GM06990 (cell line): ENCODE results near the gene ADGRG3.

Experiments
- DNase-seq: peaks from one replicate; pipeline ENCODE4 v3.0.0-alpha.2; 2011; ENCODE audit not compliant: insufficient read length; ENCODE audit errors: extremely low read depth
- H3K27me3 ChIP-seq: replicated peaks from 2 replicates; pipeline ENCODE4 v1.6.0; 2011; ENCODE audit warnings: low read length; ENCODE audit not compliant: control insufficient read depth, insufficient read depth
- H3K36me3 ChIP-seq: 2 replicates; pipeline ENCODE4 v1.5.1; 2011; ENCODE audit warnings: low read length; ENCODE audit not compliant: control insufficient read depth, insufficient read depth
- H3K4me3 ChIP-seq: replicated peaks from 2 replicates; pipeline ENCODE4 v1.5.1; 2011; ENCODE audit warnings: low read depth, mild to moderate bottlenecking, control low read depth, low read length
- TF ChIP-seq, protein P1 (sequence below): IDR thresholded peaks from 2 replicates; pipeline ENCODE4 v1.5.1; 2011; ENCODE audit warnings: low read length, control low read depth, mild to moderate bottlenecking, inconsistent platforms; ENCODE audit not compliant: insufficient read depth, poor library complexity, severe bottlenecking

Gene ADGRG3, protein sequence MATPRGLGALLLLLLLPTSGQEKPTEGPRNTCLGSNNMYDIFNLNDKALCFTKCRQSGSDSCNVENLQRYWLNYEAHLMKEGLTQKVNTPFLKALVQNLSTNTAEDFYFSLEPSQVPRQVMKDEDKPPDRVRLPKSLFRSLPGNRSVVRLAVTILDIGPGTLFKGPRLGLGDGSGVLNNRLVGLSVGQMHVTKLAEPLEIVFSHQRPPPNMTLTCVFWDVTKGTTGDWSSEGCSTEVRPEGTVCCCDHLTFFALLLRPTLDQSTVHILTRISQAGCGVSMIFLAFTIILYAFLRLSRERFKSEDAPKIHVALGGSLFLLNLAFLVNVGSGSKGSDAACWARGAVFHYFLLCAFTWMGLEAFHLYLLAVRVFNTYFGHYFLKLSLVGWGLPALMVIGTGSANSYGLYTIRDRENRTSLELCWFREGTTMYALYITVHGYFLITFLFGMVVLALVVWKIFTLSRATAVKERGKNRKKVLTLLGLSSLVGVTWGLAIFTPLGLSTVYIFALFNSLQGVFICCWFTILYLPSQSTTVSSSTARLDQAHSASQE

DNA sequence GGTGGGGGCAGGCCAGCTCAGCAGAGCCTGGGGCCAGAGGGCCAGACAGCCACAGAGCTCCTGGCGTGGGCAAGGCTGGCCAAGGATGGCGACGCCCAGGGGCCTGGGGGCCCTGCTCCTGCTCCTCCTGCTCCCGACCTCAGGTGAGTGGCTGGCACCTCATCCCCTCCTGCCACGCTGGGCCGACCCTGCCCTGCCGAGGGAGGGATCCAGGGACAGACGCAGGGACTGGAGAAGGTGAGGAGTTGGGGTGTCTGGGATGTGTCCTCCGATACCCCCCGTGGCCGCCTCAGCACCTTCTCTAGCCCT, at the start of gene ADGRG3:
ADGRG3 (plus strand) TSS at position 44 of the 309 bp plus-strand sequence; CDS start at position 86, 42 bp downstream.
- Histone ChIP-seq H3K27me3 (peaks cover 4% of the 10 kb centered on the region; the same call in 1 of the 2 replicates), H3K36me3 (no peaks in the 10 kb centered on the region), H3K4me3 (no peak within 1 kb of the TSS)
- TF ChIP-seq, protein P1, sequence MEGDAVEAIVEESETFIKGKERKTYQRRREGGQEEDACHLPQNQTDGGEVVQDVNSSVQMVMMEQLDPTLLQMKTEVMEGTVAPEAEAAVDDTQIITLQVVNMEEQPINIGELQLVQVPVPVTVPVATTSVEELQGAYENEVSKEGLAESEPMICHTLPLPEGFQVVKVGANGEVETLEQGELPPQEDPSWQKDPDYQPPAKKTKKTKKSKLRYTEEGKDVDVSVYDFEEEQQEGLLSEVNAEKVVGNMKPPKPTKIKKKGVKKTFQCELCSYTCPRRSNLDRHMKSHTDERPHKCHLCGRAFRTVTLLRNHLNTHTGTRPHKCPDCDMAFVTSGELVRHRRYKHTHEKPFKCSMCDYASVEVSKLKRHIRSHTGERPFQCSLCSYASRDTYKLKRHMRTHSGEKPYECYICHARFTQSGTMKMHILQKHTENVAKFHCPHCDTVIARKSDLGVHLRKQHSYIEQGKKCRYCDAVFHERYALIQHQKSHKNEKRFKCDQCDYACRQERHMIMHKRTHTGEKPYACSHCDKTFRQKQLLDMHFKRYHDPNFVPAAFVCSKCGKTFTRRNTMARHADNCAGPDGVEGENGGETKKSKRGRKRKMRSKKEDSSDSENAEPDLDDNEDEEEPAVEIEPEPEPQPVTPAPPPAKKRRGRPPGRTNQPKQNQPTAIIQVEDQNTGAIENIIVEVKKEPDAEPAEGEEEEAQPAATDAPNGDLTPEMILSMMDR, result no peak
- no peak for DNase-seq

DNA sequence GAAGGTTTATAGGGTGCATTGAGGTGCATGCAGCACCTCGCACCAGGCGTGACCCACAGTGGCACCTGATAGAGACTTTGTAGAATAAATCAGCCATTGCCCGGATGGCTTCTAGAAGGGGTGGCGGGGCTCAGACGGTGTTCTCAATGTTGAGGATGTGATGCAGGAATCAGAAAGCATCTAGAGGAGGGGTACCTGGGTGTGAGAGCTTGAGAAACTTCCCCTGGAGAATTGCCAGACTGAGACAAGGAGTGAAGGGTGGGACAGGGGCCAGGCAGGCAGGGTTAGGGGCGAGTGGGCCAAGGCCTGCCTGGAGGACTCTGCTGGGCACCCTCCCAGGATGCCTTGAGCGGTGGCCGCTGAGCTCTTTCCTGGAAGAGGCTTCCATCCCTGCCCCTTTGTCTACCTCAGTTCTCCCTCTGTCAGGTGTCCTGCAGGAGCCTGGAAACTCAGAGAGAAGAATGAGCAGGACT, 48.9 kb upstream of the ADGRG3 start:
- TF ChIP-seq, protein P1, result no peak
- no peak for DNase-seq
- Histone ChIP-seq H3K27me3 (no peaks in the 10 kb centered on the region; the same call in 1 of the 2 replicates), H3K4me3 (no peak overlapping the region), H3K36me3 (no peaks in the 10 kb centered on the region)

DNA sequence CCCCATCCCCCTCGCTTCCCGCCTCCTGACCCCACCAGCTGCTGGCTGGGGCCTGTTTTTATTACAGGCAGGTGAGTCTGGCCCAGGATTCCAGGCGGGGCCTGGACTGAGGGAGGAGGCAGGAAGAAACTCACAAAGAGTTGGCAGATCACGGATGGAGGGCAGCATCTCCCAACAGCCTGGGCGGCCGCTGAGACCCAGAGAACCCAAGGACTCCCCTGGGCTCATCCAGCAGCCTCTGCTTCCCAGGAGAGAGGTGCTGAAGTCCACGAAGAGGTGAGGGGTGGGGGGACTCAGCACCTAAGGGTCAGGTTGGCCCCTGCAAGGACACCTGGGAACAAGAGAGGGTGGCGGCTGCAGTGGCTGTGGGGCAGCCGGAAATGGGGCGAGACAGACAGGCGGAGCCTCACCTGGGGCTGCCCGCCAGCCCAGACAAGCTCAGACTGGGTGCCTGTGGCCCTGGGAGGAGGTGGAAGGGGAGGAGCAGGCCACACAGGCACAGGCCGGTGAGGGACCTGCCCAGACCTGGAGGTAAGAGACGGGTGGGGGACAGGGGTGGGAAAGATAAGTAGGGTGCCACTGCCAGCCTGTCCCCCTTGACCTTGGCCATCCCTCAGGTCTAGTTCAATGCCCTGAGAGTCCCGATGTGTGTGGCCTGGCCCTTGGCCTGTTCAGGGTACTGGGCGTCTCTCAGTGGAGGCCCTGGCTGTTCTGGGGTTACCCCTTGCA, 48.3 kb upstream of the ADGRG3 start:
- Histone ChIP-seq H3K4me3 (no peak overlapping the region), H3K27me3 (no peaks in the 10 kb centered on the region; the same call in 1 of the 2 replicates), H3K36me3 (no peaks in the 10 kb centered on the region)
- no peak for DNase-seq
- TF ChIP-seq, protein P1, result no peak

DNA sequence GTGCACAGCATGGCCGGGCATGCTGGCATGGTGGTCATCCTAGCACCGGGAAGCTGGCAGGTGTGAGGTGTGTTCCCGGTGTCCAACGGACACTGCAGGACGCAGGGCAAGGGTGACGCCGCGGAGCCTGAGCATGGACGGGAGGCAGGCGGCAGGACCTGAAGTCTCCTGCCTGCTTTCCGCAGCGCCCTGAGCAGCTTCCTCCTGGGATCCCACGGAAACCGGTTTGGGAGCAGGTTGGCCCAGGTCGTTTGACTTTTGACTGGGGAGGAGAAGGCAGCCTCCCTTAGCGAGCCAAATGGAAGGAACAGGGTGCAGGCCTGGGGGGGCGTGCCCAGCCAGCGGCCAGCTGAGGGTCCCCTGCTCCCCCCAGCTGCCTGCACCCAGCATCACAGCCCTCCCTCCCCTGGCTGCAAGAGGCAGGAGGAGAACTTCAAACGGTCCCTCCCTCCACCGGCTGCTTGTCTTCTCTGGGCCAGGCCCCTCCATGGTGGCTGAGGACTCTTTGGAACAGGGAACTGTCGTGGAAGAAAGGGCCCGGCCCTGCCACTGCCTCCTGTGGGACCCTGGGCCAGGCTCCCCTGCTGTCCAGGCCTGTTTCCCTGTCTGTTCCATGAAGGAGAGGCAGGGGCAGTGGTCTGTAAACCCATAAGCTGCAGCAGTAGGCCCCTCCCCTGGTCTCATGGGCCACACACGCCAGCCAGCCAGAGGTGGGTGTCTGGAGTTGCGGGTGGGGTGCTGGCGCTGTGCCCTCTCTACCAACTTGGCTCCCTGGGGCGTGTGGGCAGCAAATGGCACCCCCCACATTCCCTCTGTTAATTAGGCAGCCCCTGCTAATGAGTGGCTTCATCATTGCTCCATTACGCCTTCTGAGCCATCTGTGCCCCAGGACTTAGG, 47.5 kb upstream of the ADGRG3 start:
- TF ChIP-seq, protein P1, result no peak
- Histone ChIP-seq H3K27me3 (no peaks in the 10 kb centered on the region; the same call in 1 of the 2 replicates), H3K4me3 (no peak overlapping the region), H3K36me3 (no peaks in the 10 kb centered on the region)
- DNase-seq, result no peak

DNA sequence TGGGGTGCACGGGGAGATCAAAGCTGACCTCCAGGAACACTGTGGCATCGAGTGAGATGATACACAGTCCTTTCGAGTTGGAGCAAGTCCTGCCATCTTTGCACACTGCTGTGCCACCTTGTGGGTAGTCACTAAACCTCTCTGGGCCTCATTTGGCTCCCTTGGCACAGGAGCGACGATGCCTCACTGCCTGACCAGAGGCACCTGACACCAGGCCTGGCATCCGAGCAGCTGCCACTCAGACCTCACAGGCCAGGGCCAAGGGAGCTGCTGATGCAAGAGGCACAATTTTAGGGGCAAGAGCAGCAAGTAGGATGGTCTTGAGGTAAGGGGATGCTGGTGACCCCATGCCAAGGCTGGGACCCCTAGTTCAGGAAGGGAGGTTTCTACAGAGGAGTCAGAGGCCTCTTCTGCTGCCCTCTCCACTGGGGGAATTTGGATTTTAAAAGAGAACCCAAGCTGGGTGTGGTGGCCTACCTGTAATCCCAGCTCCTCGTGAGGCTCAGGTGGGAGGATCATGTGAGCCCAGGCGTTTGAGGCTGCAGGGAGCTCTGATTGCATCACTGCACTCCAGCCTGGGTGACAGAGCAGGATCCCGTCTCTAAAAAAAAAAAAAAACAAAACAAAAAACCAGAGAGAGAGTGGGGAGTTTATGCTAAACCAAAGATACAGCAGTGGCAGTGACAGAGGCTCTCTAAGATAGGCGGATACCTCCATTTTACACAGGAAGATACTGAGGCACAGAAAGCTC, 46.4 kb upstream of the ADGRG3 start:
- Histone ChIP-seq H3K27me3 (no peaks in the 10 kb centered on the region; the same call in 1 of the 2 replicates), H3K4me3 (no peak overlapping the region), H3K36me3 (no peaks in the 10 kb centered on the region)
- DNase-seq, result no peak
- TF ChIP-seq, protein P1, result no peak
